Right lobe of liver (tissue), 6 donors: ENCODE results near the gene GOLGA6C. TPM values are rescaled to one million over a fixed set of nuclear protein-coding genes. Genes with fewer than 3 reads are reported as not detected.

Source experiments
- ATAC-seq, 4 donors: fragments of 200-7000 bp; cut with Tn5 transposase; one replicate each; pipeline ENCODE4 v1.9.1; 2020; ENCODE audit warnings: mild to moderate bottlenecking in 4 of 4, moderate library complexity in 4 of 4
- DNase-seq, 3 donors: peaks; one replicate each; pipeline ENCODE4 v3.0.0-alpha.2; 2020
- H3K27ac ChIP-seq, 3 donors: fragments of 200-600 bp; one replicate each; pipeline ENCODE4 v1.8.0; 2022
- H3K27me3 ChIP-seq, 2 donors: fragments of 200-600 bp; one replicate each; pipeline ENCODE4 v1.8.0; 2022
- H3K36me3 ChIP-seq, 4 donors: fragments of 200-600 bp; sonication (generic) in 1 of 4; one replicate each; pipeline versions ENCODE4 v1.5.1 to v1.8.0; 2017 to 2022; ENCODE audit warnings: control low read depth in 1 of 4
- H3K4me1 ChIP-seq, 4 donors: fragments of 200-600 bp; sonication (generic) in 1 of 4; one replicate each; pipeline versions ENCODE4 v1.5.1 to v1.8.0; 2017 to 2022; ENCODE audit warnings: control low read depth in 1 of 4
- H3K4me3 ChIP-seq, 3 donors: fragments of 200-600 bp; one replicate each; pipeline ENCODE4 v1.8.0; 2022
- H3K9me3 ChIP-seq, 4 donors: fragments of 200-600 bp; sonication (generic) in 1 of 4; one replicate each; pipeline versions ENCODE4 v1.5.1 to v1.8.0; 2017 to 2022; ENCODE audit warnings: control low read depth in 1 of 4
- POLR2A ChIP-seq: fragments of 450-650 bp; IDR thresholded peaks from one replicate; pipeline ENCODE4 v1.6.1; 2017; ENCODE audit warnings: antibody characterized with exemption, mild to moderate bottlenecking
- WGBS: methylation state at CpG from one replicate; pipeline ENCODE4 v1.1.6; 2018; ENCODE audit warnings: low coverage, low lambda C conversion rate; ENCODE audit not compliant: insufficient coverage; ENCODE audit errors: missing lambda C conversion rate; 5-methylcytosine and 5-hydroxymethylcytosine counted together
- intact Hi-C, 2 donors: fragments of 100-400 bp; cut with DNase I; formaldehyde crosslinking; loops; one replicate each; pipeline versions ENCODE4 v1.11.2 to v1.14.1; 2022
- total RNA-seq, 6 experiments: library from RNA; depleted of rRNA in 2 of 6; stranded (reverse); fragments of >200 nt in 2 of 6; fragmentation: NEBNext Ultra II Directional in 3 of 6; extraction: Animal tissue kit (Norgen Biotek cat#: 25700) in 3 of 6; gene quantifications; one replicate each; pipeline versions ENCODE4 v1.1.0 to v1.2.4, GENCODE V29; 2016 to 2023
- TF ChIP-seq, protein P1 (sequence below), 4 donors: fragments of 200-600 bp in 3 of 4; fragments of 450-650 bp in 1 of 4; IDR thresholded peaks; one replicate each; pipeline versions ENCODE4 v1.5.1 to v1.8.0; 2016 to 2022; ENCODE audit warnings: antibody characterized with exemption in 4 of 4, mild to moderate bottlenecking in 2 of 4
- donor health status: DM: no; HTN: yes; CAD: no.
- donor health status: DM: no; HTN: no; CAD: no.
- donor health status: DM: no; HTN: no; CAD: no.
- donor health status: DM: no; HTN: yes; CAD: no.
- donor health status: DM: no; HTN: yes; CAD: no.

Gene GOLGA6C
- total RNA-seq, 6 experiments from 2014 or later, result 0.19 to 0.51 (median 0.22) TPM; not detected in 3

DNA sequence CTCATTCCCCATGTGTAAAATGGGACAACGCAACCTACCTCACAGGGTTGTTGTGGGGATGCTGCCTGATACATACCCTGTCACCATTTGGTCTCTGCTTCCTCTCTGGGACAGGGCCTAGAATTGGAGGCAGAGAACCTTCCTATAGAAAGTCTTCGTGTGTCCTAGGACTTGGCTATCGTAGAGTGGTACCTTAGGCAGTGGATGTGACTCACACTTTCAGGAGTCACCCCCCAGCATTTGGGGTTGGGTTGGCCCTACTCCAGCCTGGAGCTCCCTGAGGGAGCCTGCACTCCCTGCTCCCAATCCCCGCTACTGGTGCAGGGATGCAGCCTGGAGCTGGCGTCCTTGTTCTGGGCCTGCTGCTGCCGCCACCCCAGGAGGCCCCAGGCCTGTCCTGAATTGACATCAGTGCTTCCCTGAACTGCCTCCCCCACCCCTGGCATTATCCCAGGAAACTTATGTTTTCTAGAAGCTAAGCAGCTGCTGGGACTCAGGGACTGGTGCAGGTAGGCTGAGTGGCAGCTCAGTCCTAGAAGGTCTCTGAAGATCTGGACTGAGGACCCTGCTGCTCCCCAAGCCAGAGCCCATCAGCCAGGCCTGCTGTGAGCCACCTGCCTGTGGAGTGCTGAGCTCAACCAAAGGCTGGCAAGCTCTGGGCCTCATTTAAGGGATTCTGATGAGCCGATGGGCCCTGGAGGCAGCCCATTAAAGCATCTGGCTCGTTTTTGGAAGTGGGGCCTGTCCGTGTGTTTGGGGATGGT is 46.5 kb upstream of the GOLGA6C start:
- no peaks in the 10 kb centered on the region for H3K9me3 ChIP-seq
- H3K36me3 ChIP-seq, result peaks cover 0 to 14% (median 9%) of the 10 kb centered on the region in 4 donors
- 88% methylated on average over 3 of the region's 9 CpGs for WGBS
- intact Hi-C loops, result no loop called here
- no peaks in the 10 kb centered on the region for H3K27me3 ChIP-seq
- DNase-seq (no peak), ATAC-seq (no peak)
- H3K4me3 ChIP-seq, result no peak overlapping the region
- H3K4me1 ChIP-seq, result no peaks in the 10 kb centered on the region
- no peak for TF ChIP-seq POLR2A
- TF ChIP-seq, protein P1, sequence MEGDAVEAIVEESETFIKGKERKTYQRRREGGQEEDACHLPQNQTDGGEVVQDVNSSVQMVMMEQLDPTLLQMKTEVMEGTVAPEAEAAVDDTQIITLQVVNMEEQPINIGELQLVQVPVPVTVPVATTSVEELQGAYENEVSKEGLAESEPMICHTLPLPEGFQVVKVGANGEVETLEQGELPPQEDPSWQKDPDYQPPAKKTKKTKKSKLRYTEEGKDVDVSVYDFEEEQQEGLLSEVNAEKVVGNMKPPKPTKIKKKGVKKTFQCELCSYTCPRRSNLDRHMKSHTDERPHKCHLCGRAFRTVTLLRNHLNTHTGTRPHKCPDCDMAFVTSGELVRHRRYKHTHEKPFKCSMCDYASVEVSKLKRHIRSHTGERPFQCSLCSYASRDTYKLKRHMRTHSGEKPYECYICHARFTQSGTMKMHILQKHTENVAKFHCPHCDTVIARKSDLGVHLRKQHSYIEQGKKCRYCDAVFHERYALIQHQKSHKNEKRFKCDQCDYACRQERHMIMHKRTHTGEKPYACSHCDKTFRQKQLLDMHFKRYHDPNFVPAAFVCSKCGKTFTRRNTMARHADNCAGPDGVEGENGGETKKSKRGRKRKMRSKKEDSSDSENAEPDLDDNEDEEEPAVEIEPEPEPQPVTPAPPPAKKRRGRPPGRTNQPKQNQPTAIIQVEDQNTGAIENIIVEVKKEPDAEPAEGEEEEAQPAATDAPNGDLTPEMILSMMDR (IDR thresholded peaks at IDR 0.05), result no peak
- no peak overlapping the region for H3K27ac ChIP-seq

DNA sequence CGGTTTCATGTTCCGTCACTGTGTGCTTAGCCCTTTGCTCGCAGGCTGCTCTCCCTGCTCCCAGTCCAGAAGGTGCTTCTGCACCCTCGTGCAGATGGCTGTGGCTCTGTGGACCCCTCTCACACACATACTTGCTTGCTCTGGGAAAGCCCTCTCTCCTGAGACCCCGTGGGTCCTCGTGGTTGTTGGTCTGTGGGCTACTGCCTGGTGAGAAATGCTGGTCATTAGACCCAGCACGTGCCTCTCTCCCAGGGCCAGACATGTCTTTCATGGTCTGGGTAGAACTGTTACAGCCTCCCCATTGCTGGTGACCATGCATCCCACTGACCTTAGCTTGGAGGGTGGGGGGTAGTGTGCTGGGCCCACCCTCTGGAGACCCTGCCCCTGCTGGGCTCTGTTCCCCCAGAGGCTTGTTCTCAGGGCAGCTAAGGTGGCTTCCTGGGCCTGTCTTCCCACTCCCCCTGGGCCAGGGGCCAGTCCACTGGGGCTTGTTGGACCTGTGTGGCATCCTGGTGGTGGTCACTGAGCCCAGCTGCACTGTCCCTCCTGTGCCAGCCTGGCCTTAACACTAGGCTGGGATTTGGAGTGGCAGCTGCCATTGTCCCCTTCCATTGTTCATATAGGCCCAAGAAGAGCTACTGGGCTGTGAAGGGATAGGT is 45.8 kb upstream of the GOLGA6C start:
- intact Hi-C loops, result no loop called here
- no peak overlapping the region for H3K27ac ChIP-seq
- ATAC-seq, result no peak
- H3K4me1 ChIP-seq, result no peaks in the 10 kb centered on the region
- WGBS, result 95% methylated on average over 3 of the region's 7 CpGs
- no peaks in the 10 kb centered on the region for H3K27me3 ChIP-seq
- H3K9me3 ChIP-seq, result no peaks in the 10 kb centered on the region
- no peak for DNase-seq
- TF ChIP-seq, protein P1 (IDR thresholded peaks at IDR 0.05), result no peak
- no peak for TF ChIP-seq POLR2A
- H3K36me3 ChIP-seq, result peaks cover 0 to 14% (median 9%) of the 10 kb centered on the region in 4 donors
- H3K4me3 ChIP-seq, result no peak overlapping the region

DNA sequence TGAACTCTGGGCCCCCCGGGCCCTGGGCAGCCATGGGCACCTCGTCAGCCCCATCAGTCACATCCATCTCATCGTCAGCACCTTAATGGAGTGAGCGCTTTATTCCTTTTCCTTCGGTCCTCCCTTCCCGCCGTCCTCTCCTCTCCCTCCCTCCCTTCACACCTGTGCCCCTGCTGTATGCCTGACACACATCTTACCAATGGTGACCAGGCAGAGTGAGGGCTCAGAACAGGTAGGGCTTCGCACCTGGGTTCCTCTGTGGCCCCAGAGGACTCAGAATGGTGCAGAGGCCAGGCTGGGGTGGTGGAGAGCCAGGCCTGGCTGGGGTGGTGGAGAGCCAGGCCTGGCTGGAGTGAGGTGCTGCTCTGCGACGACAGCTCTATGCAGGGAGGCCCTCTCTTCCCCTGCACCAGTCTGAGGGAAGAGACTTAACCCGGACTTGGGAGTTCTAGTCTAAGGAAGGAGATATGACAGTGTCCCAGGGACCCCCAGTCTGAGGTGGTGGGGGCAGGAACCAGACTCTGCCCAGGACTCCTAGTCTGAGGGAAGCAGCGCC is 44.8 kb upstream of the GOLGA6C start:
- DNase-seq (no peak), ATAC-seq (no peak)
- no peak overlapping the region for H3K27ac ChIP-seq
- H3K36me3 ChIP-seq, result peaks cover 0 to 13% (median 9%) of the 10 kb centered on the region in 4 donors
- TF ChIP-seq POLR2A, result no peak
- TF ChIP-seq, protein P1 (IDR thresholded peaks at IDR 0.05), result no peak
- H3K9me3 ChIP-seq, result no peaks in the 10 kb centered on the region
- WGBS, result 89% methylated on average over 9 of the region's 12 CpGs
- intact Hi-C loops, result no loop called here
- no peaks in the 10 kb centered on the region for H3K4me1 ChIP-seq
- no peaks in the 10 kb centered on the region for H3K27me3 ChIP-seq
- no peak overlapping the region for H3K4me3 ChIP-seq

DNA sequence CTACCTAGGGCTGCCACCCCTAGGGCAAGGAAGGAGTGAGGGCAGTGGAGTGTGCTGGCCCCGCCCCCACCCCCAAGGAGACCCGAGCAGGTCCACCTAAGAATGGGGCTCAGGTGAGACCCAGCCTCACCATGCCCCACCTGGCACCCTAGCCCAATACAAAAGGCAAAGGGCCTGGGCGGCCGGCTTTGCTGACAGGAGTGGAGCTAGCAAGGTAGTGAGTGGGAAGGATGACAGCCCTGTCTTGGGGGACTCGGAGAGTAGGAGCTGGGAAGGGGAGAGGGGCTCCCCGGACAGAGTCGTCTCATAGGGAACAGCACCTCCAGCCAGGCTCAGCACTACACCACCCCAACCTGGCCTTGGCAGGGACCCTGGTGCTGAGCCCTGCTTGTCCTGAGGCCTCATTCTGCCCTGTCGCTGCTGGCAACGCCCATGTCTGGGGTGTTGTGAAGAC is 44.3 kb upstream of the GOLGA6C start:
- no peak for TF ChIP-seq POLR2A
- TF ChIP-seq, protein P1 (IDR thresholded peaks at IDR 0.05), result no peak
- Histone ChIP-seq H3K36me3 (peaks cover 0 to 13% (median 6%) of the 10 kb centered on the region in 4 donors), H3K27me3 (no peaks in the 10 kb centered on the region), H3K4me1 (no peaks in the 10 kb centered on the region), H3K9me3 (no peaks in the 10 kb centered on the region), H3K4me3 (no peak overlapping the region), H3K27ac (no peak overlapping the region)
- WGBS, result no CpG with 5 or more reads among the region's 9 CpGs
- DNase-seq, result no peak
- no peak for ATAC-seq
- intact Hi-C loops, result no loop called here
